Activated B cell treated with CpG ODN at 0.5 μM for 24 hours (primary cell): ENCODE data around the gene SLC49A4. TPM values are rescaled to one million over a fixed set of nuclear protein-coding genes. Genes with fewer than 3 reads are reported as not detected.

Experiments used
- ATAC-seq: fragments of 200-7000 bp; cut with Tn5 transposase; one replicate; pipeline ENCODE4 v1.10.0; 2021; ENCODE audit warnings: low read depth, mild to moderate bottlenecking, moderate library complexity
- CTCF ChIA-PET: fragments of 350-600 bp; sonication (Branson Sonifier 250); formaldehyde crosslinking; loops from one replicate; lab custom pipeline; 2021; ENCODE audit warnings: antibody characterized with exemption; lab: Charles Lee
- POLR2A ChIA-PET: fragments of 350-600 bp; sonication (Branson Sonifier 250); formaldehyde crosslinking; loops from one replicate; lab custom pipeline; 2021; ENCODE audit warnings: antibody characterized with exemption; lab: Charles Lee
- DNase-seq: peaks from one replicate; pipeline ENCODE4 v3.0.0; 2022
- H3K27ac Mint-ChIP-seq: one replicate; pipeline ENCODE4 v1.8.0; 2020; ENCODE audit warnings: mixed read lengths
- H3K27me3 Mint-ChIP-seq: one replicate; pipeline ENCODE4 v1.8.0; 2021; ENCODE audit warnings: mixed read lengths
- H3K36me3 Mint-ChIP-seq: one replicate; pipeline ENCODE4 v1.8.0; 2021; ENCODE audit warnings: low read depth, mixed read lengths
- H3K4me1 Mint-ChIP-seq: one replicate; pipeline ENCODE4 v1.8.0; 2021; ENCODE audit warnings: mixed read lengths
- H3K4me3 Mint-ChIP-seq: one replicate; pipeline ENCODE4 v1.8.0; 2020; ENCODE audit warnings: mild to moderate bottlenecking, mixed read lengths
- H3K9me3 Mint-ChIP-seq: one replicate; pipeline ENCODE4 v1.8.0; 2020; ENCODE audit warnings: mixed read lengths
- intact Hi-C: fragments of 100-400 bp; cut with micrococcal nuclease; formaldehyde crosslinking; loops from one replicate; pipeline ENCODE4 v1.15.1; 2024
- total RNA-seq: library from RNA; stranded (reverse); gene quantifications from 2 replicates; pipeline ENCODE4 v1.2.3, GENCODE V29; 2022
- TF ChIP-seq, protein P1 (sequence below): fragments of 200-600 bp; IDR thresholded peaks from one replicate; pipeline ENCODE4 v1.8.0; 2022; ENCODE audit warnings: antibody characterized with exemption, mild to moderate bottlenecking

SLC49A4 gene
- total RNA-seq, 1 donor from 2014 or later: 3.2 TPM

DNA sequence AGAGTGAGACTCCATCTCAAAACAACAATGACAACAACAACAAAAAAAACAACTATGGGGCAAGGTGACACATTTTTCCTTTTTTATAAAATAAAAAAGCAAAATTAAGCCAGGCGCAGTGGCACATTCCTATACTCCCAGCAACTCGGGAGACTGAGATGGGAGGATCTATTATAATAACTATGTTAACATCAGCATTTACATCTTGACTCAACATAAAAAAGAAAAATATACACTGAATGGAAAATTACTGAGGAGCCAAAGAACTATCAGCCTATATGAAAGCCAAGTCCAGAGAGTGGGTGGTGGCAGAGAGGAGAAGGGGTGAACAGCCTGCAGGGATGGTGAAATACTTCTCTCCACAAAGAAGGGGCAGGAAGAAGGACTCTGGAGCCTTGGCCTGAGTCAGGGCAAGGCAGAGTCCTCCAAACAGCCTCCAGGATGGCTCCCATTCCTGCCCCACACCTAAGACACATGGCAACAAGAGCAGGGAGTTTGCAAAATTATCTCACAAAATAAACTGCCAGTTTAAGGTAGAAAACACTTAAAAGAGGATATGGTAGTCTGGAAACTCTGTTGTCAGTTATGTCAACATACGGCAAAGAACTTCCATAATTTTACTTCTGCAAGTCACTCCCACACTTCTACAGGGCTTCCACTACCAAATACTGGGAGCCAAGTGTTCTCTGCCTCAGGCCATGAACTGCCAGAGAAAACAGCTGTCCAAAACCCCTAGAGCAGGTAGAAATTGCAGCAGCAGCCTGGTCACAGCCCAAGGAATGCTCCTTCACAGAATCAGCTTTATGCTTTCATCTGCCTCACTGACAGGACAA, 27.1 kb upstream of the SLC49A4 start:
- no peak for ATAC-seq

DNA sequence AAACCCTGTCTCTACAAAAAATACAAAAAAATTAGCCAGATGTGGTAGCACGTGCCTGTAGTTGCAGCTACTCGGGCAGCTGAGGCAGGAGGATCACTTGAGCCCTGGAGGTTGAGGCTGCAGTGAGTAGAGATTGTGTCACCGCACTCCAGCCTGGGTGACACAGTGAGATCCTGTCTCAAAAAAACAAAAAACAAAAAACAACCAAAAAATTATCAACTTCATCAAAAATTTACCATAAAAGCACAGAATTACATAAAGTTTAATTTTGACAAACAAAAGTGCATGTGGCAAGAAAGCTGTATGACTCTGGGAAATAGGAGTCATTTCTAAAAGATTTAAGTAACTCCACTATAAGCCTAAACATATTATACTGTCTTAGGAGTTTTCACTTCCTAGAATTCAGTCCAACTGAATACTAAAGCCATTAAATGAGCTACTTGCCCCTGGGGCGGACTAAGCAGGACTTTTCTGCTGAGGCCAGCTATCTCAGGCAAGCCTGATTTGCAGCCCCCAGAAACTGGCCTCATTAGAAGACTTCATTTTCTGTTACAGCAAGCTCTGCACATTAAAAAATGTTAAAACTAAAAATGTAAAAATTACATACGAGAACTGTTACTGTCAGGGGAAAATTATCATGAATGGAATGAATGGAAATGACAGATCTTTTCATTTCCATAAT, 24.2 kb upstream of the SLC49A4 start:
- POLR2A ChIA-PET: no interaction called here
- Mint-ChIP-seq H3K27ac (no peak overlapping the region), H3K36me3 (peaks cover 40% of the 10 kb centered on the region)

More for the DNA sequence above, 27.1 kb upstream of the SLC49A4 start:
- H3K9me3 Mint-ChIP-seq: no peaks in the 10 kb centered on the region
- no peak overlapping the region for H3K4me3 Mint-ChIP-seq
- no peaks in the 10 kb centered on the region for H3K27me3 Mint-ChIP-seq
- TF ChIP-seq, protein P1, sequence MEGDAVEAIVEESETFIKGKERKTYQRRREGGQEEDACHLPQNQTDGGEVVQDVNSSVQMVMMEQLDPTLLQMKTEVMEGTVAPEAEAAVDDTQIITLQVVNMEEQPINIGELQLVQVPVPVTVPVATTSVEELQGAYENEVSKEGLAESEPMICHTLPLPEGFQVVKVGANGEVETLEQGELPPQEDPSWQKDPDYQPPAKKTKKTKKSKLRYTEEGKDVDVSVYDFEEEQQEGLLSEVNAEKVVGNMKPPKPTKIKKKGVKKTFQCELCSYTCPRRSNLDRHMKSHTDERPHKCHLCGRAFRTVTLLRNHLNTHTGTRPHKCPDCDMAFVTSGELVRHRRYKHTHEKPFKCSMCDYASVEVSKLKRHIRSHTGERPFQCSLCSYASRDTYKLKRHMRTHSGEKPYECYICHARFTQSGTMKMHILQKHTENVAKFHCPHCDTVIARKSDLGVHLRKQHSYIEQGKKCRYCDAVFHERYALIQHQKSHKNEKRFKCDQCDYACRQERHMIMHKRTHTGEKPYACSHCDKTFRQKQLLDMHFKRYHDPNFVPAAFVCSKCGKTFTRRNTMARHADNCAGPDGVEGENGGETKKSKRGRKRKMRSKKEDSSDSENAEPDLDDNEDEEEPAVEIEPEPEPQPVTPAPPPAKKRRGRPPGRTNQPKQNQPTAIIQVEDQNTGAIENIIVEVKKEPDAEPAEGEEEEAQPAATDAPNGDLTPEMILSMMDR: no peak
- CTCF ChIA-PET: interaction anchor here (2.1 kb wide), 1 partner anchor 13 kb away, joined by 5 read pairs; no protein-coding TSS in a partner anchor
- peaks cover 31% of the 10 kb centered on the region for H3K36me3 Mint-ChIP-seq
- no peak for DNase-seq
- H3K4me1 Mint-ChIP-seq: no peaks in the 10 kb centered on the region
- intact Hi-C loops: no loop called here
- H3K27ac Mint-ChIP-seq: no peak overlapping the region
- POLR2A ChIA-PET: no interaction called here

DNA sequence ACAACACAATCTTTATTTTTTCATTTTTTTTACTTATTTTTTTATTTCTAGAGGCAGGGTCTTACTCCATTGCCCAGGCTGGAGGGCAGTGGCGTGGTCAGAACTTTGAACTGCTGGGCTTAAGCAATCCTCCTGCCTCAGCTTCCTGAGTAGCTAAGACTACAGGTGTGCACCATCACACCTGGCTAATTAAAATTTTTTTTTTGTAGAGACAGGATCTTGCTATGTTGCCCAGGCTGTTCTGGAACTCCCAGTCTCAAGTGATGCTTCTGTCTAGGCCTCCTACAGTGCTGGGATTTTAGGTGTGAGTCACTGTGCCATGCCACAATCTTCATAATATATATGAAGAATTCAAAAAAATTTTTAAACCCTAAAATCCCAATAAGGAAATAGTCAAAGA, 22.0 kb upstream of the SLC49A4 start:
- ChIA-PET CTCF (no interaction called here), POLR2A (interaction anchor here (0.7 kb wide), 1 partner anchor 818 kb away, joined by 3 read pairs; no protein-coding TSS in a partner anchor)
- DNase-seq: no peak
- no peaks in the 10 kb centered on the region for H3K27me3 Mint-ChIP-seq
- peaks cover 17% of the 10 kb centered on the region for H3K4me1 Mint-ChIP-seq
- no peak for ATAC-seq
- no peak overlapping the region for H3K4me3 Mint-ChIP-seq
- intact Hi-C loops: no loop called here
- H3K36me3 Mint-ChIP-seq: peaks cover 33% of the 10 kb centered on the region
- TF ChIP-seq, protein P1: no peak
- no peaks in the 10 kb centered on the region for H3K9me3 Mint-ChIP-seq
- no peak overlapping the region for H3K27ac Mint-ChIP-seq

More for the DNA sequence above, 24.2 kb upstream of the SLC49A4 start:
- Mint-ChIP-seq H3K27me3 (no peaks in the 10 kb centered on the region), H3K9me3 (no peaks in the 10 kb centered on the region), H3K4me3 (no peak overlapping the region), H3K4me1 (peaks cover 8% of the 10 kb centered on the region)
- DNase-seq (no peak), ATAC-seq (no peak)
- CTCF ChIA-PET: no interaction called here
- intact Hi-C loops: no loop called here
- TF ChIP-seq, protein P1: no peak

DNA sequence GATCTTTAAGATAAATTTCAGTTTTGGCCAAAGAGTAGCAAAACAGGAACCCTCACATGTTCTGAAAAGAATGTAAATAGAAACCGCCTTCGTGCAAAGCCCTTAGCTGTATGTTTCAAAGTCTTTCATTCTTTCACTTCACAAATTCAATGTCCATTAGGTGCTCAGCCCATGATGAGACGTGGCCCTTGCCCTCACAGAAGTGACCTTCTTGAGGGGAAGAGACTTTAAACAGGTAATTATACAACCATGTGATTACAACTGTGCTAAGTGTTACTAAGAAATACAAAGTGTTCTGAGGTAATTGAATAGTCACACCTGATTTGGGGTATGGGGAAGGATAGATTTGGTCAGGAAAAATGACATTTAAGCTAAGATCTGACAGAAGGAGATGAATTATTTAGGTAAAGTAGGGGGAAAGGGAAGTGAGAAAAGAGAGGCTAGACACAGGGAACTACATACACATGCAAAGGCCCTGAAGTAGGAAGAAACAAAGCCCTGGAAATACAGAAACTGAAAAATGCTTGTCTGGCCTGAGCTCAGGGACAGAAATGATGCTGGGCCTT, 20.8 kb upstream of the SLC49A4 start:
- ChIA-PET CTCF (no interaction called here), POLR2A (interaction anchor here (0.6 to 1.1 kb wide), 2 partner anchors 19 to 28 kb away, joined by 3 read pairs; partner anchors contain the start of gene HSPBAP1)
- Mint-ChIP-seq H3K27me3 (no peaks in the 10 kb centered on the region), H3K4me3 (no peak overlapping the region), H3K27ac (peak overlapping the region; percentile 9), H3K36me3 (peaks cover 26% of the 10 kb centered on the region), H3K9me3 (no peaks in the 10 kb centered on the region), H3K4me1 (peaks cover 17% of the 10 kb centered on the region)
- TF ChIP-seq, protein P1: no peak
- intact Hi-C loops: no loop called here
- no peak for ATAC-seq
- DNase-seq: no peak

DNA sequence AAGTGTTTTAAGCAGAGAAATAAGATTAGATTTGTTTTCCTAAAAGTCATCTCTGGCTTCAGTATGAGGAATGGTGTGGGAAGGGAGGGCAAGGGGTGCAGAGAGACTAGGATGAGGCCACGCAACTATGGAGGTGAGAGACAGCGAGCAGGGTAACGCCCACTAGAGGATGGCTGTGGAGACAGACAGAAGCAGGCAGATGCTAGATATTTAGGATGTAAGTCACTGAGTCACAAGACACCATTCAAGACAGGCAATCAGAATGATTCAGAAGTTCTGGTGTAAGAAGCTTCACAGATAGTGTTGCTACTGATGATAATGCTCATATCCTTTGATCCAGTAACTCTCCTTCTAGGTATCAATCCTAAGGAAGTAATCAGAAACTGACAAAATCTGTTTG, 20.3 kb upstream of the SLC49A4 start:
- no peaks in the 10 kb centered on the region for H3K27me3 Mint-ChIP-seq
- ChIA-PET CTCF (no interaction called here), POLR2A (no interaction called here)
- no peak for ATAC-seq
- DNase-seq: no peak
- TF ChIP-seq, protein P1: no peak
- H3K27ac Mint-ChIP-seq: peak overlapping the region; percentile 9
- no peak overlapping the region for H3K4me3 Mint-ChIP-seq
- H3K4me1 Mint-ChIP-seq: peaks cover 17% of the 10 kb centered on the region
- no peaks in the 10 kb centered on the region for H3K9me3 Mint-ChIP-seq
- intact Hi-C loops: no loop called here
- H3K36me3 Mint-ChIP-seq: peaks cover 23% of the 10 kb centered on the region
